GM12878 (cell line): ENCODE measurements around the gene CSF1. TPM values are rescaled to one million over a fixed set of nuclear protein-coding genes. Genes with fewer than 3 reads are reported as not detected.
A peak's percentile ranks its signal among the peaks of the same experiment; 100 is the strongest.

ENCODE experiments used
- ATAC-seq: fragments of 200-7000 bp; cut with Tn5 transposase; 3 replicates; pipeline ENCODE4 v1.9.1; 2020; ENCODE audit warnings: mild to moderate bottlenecking, moderate library complexity
- BruUV-seq: library from RNA; stranded (reverse); fragments of 400-500 nt; replicated peaks from 2 replicates; lab custom pipeline; 2021; lab: Mats Ljungman, UMichigan
- CTCF ChIA-PET: fragments of 300-600 bp; sonication (Branson Sonifier 250); formaldehyde crosslinking; extraction: SDS; loops from one replicate; lab custom pipeline; 2021; ENCODE audit warnings: inconsistent platforms; lab: Yijun Ruan, JAX
- POLR2A ChIA-PET: fragments of 350-600 bp; formaldehyde crosslinking; extraction: SDS; loops from one replicate; lab custom pipeline; 2021; ENCODE audit warnings: inconsistent platforms; lab: Charles Lee
- RAD21 ChIA-PET: fragments of 300-600 bp; sonication (Branson Sonifier 250); formaldehyde crosslinking; loops from one replicate; lab custom pipeline; 2023; ENCODE audit warnings: antibody characterized with exemption; ENCODE audit not compliant: unreplicated experiment; lab: Charles Lee
- SMC1A ChIA-PET: fragments of 300-600 bp; sonication (Branson Sonifier 250); formaldehyde crosslinking; loops from one replicate; lab custom pipeline; 2023; ENCODE audit not compliant: unreplicated experiment, uncharacterized antibody; lab: Charles Lee
- DNase-seq: peaks from one replicate; pipeline ENCODE4 v3.0.0-alpha.2; 2011; ENCODE audit warnings: low read depth, low spot score
- FAIRE-seq: peaks from 3 replicates; lab custom pipeline; 2011; peaks lifted over from hg19 to GRCh38; lab: Jason Lieb, UNC
- H2AFZ ChIP-seq: 2 replicates; pipeline ENCODE4 v1.6.0; 2011; ENCODE audit warnings: low read depth, low read length, control low read depth; ENCODE audit not compliant: control insufficient read depth
- H3K27ac ChIP-seq: 2 replicates; pipeline ENCODE4 v1.5.1; 2011; ENCODE audit warnings: control low read depth; ENCODE audit not compliant: control insufficient read depth, insufficient read depth
- H3K27me3 ChIP-seq, 2 experiments: replicated peaks in 1 of 2; 2 replicates each; pipeline versions ENCODE4 v1.6.0 to v1.6.1; 2011; ENCODE audit warnings: low read length in 1 of 2; ENCODE audit not compliant: control insufficient read depth in 2 of 2, insufficient read depth in 2 of 2
- H3K36me3 ChIP-seq, 2 experiments: 2 replicates each; pipeline ENCODE4 v1.5.1; 2011; ENCODE audit warnings: low read length in 1 of 2; ENCODE audit not compliant: control insufficient read depth in 2 of 2, insufficient read depth in 2 of 2
- H3K4me1 ChIP-seq: 2 replicates; pipeline ENCODE4 v1.6.1; 2011; ENCODE audit warnings: mild to moderate bottlenecking, low read length, moderate library complexity, mixed read lengths; ENCODE audit not compliant: control insufficient read depth, insufficient read depth
- H3K4me2 ChIP-seq: 2 replicates; pipeline ENCODE4 v1.6.0; 2011; ENCODE audit warnings: control low read depth; ENCODE audit not compliant: control insufficient read depth, insufficient read depth
- H3K4me3 ChIP-seq: fragments of 200-600 bp; sonication (generic); 2 replicates; pipeline ENCODE4 v1.5.1; 2016
- H3K79me2 ChIP-seq: 2 replicates; pipeline ENCODE4 v1.6.0; 2011; ENCODE audit warnings: low read length; ENCODE audit not compliant: control insufficient read depth, insufficient read depth
- H3K9ac ChIP-seq: 2 replicates; pipeline ENCODE4 v1.8.0; 2011; ENCODE audit warnings: low read length, control low read depth, mixed read lengths; ENCODE audit not compliant: control insufficient read depth, insufficient read depth
- H3K9me3 ChIP-seq: replicated peaks from 3 replicates; pipeline ENCODE4 v1.5.1; 2011; ENCODE audit warnings: mild to moderate bottlenecking, low read length; ENCODE audit not compliant: control insufficient read depth, insufficient read depth
- H4K20me1 ChIP-seq: 2 replicates; pipeline ENCODE4 v1.6.0; 2011; ENCODE audit not compliant: control insufficient read depth, insufficient read depth
- WGBS: methylation state at CpG from one replicate; pipeline ENCODE4 v1.1.6; 2016; ENCODE audit warnings: low lambda C conversion rate; ENCODE audit not compliant: insufficient replicate concordance, insufficient coverage; ENCODE audit errors: missing lambda C conversion rate; 5-methylcytosine and 5-hydroxymethylcytosine counted together
- in situ Hi-C: fragments of 300-500 bp; cut with MboI; formaldehyde crosslinking; loops from 9 replicates; pipeline ENCODE4 v1.14.3; 2018; ENCODE audit warnings: mixed read lengths
- intact Hi-C: fragments of 100-400 bp; cut with micrococcal nuclease; formaldehyde crosslinking; loops from one replicate; pipeline ENCODE4 v1.14.2; 2022; ENCODE audit not compliant: unreplicated experiment
- polyA plus RNA-seq, 11 experiments: library from polyadenylated mRNA; depleted of rRNA in 4 of 11; unstranded in 6 of 11; stranded (reverse) in 5 of 11; fragments of >200 nt; fragmentation: Nextera tagmentation in 4 of 11; fragmentation: Illumina TruSeq in 1 of 11; extraction: Ambion mirVana in 4 of 11; extraction: Trizol in 1 of 11; gene quantifications; 1 replicate in 1 of 11; 2 replicates in 10 of 11; pipeline versions ENCODE4 v1.2.1 to v1.2.3, GENCODE V29; 2011 to 2016; ENCODE audit warnings: inconsistent platforms in 2 of 11, missing spikeins in 2 of 11, low read depth in 1 of 11
- total RNA-seq, 4 experiments: library from RNA; depleted of rRNA in 3 of 4; stranded (reverse); fragments of >200 nt in 3 of 4; fragmentation: Illumina TruSeq in 1 of 4; extraction: Trizol in 1 of 4; gene quantifications; 2 replicates each; pipeline versions ENCODE4 v1.2.1 to v1.2.3, GENCODE V29; 2013 to 2021
- TF ChIP-seq, protein P1 (sequence below): IDR thresholded peaks from 2 replicates; pipeline ENCODE4 v1.6.1; 2011; ENCODE audit warnings: borderline replicate concordance, low read depth, mild to moderate bottlenecking, moderate library complexity, low read length; ENCODE audit not compliant: insufficient read depth, poor library complexity, severe bottlenecking
- TF ChIP-seq, protein P2 (sequence below): fragments of 450-650 bp; IDR thresholded peaks from 2 replicates; pipeline ENCODE4 v1.6.1; 2016; ENCODE audit warnings: mild to moderate bottlenecking

CSF1 gene
- total and polyA plus RNA-seq, 10 of the 15 experiments (the other 5 are each of a cell fraction or from before 2014, with no cell fraction given), result 1.2 to 32.4 (median 13.0) TPM

DNA sequence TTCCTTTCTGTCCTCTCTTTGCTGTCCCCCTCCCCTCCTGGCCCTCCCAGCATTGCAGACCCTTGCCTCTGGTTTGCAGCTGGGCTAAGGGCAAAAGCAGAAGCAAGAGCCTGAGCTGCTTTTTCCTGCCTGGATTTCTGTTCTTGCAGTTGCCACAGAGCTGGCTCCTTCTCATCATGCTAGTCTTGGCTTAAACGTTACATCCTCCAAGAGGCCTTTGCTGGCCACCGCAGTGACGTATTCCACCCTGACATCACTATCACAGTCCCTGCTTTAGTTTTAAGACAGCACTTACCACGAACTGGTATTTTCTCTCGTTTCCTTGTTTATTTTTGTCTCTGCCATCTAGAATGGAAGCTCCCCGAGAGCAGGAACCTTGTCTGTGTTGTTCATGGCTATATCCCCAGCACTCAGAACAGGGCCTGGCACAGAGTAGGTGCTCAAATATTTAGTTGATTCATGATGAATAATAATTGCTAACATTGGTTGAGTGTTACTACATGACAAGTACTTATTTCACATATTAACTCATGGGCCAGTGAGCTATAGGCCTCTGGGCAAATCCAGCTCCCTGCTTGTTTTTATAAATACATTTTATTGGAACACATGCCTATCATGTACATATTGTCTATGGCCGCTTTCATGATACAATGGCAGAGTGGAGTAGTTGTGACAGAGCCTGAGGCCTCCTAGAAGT lies 13.2 kb upstream of the CSF1 start:
- Histone ChIP-seq H3K27ac (no peak overlapping the region), H3K27me3 (no peaks in the 10 kb centered on the region), H3K9ac (no peak overlapping the region), H3K4me1 (peaks cover 37% of the 10 kb centered on the region), H3K36me3 (no peaks in the 10 kb centered on the region), H3K9me3 (no peaks in the 10 kb centered on the region), H3K79me2 (no peaks in the 10 kb centered on the region), H3K4me3 (no peak overlapping the region), H3K4me2 (no peak overlapping the region), H4K20me1 (no peaks in the 10 kb centered on the region), H2AFZ (no peak overlapping the region)
- FAIRE-seq (no peak), ATAC-seq (no peak), DNase-seq (no peak)
- intact Hi-C loops (no loop called here), in situ Hi-C loops (no loop called here)
- BruUV-seq, result no TSS peak
- ChIA-PET POLR2A (interaction anchor here (1.0 to 1.1 kb wide), 2 partner anchors 10 to 13 kb away, joined by 3 read pairs; no protein-coding TSS in a partner anchor), SMC1A (interaction anchor here (1.0 to 1.5 kb wide), 3 partner anchors 10 to 113 kb away, joined by 3 to 4 read pairs (median 3); no protein-coding TSS in a partner anchor), CTCF (interaction anchor here (1.0 to 2.8 kb wide), 2 partner anchors 87 to 113 kb away, joined by 3 to 7 read pairs; partner anchors contain the start of gene AHCYL1), RAD21 (interaction anchor here (0.8 to 0.9 kb wide), 2 partner anchors 14 to 87 kb away, joined by 3 to 5 read pairs; partner anchors contain the start of gene AHCYL1)
- TF ChIP-seq, protein P1, sequence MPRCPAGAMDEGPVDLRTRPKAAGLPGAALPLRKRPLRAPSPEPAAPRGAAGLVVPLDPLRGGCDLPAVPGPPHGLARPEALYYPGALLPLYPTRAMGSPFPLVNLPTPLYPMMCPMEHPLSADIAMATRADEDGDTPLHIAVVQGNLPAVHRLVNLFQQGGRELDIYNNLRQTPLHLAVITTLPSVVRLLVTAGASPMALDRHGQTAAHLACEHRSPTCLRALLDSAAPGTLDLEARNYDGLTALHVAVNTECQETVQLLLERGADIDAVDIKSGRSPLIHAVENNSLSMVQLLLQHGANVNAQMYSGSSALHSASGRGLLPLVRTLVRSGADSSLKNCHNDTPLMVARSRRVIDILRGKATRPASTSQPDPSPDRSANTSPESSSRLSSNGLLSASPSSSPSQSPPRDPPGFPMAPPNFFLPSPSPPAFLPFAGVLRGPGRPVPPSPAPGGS, result peak; percentile 91
- TF ChIP-seq, protein P2, sequence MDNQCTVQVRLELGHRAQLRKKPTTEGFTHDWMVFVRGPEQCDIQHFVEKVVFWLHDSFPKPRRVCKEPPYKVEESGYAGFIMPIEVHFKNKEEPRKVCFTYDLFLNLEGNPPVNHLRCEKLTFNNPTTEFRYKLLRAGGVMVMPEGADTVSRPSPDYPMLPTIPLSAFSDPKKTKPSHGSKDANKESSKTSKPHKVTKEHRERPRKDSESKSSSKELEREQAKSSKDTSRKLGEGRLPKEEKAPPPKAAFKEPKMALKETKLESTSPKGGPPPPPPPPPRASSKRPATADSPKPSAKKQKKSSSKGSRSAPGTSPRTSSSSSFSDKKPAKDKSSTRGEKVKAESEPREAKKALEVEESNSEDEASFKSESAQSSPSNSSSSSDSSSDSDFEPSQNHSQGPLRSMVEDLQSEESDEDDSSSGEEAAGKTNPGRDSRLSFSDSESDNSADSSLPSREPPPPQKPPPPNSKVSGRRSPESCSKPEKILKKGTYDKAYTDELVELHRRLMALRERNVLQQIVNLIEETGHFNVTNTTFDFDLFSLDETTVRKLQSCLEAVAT, result no peak
- 45% methylated on average over 7 of the region's 7 CpGs for WGBS
